ENCODE data around the gene C6orf132. TPM values are rescaled to one million over a fixed set of nuclear protein-coding genes. Genes with fewer than 3 reads are reported as not detected.

The C6orf132 gene
- total and polyA plus RNA-seq, 2 of the 8 experiments (the other 6 are each of a cell fraction or from before 2014, with no cell fraction given): 31.5 to 64.0 TPM

GRCh38 chr6:42125663-42126062 lies 16.8 kb downstream of the C6orf132 start (continued):
- TF ChIP-seq TEAD4 (IDR thresholded peaks at IDR 0.05; ENCODE audit: low read depth, low read length) (no peak), EP300 (IDR thresholded peaks at IDR 0.05; ENCODE audit: borderline replicate concordance in 1 of 2, low read depth in 2 of 2, low read length in 2 of 2) (no peak)
- TF ChIP-seq, protein P1, sequence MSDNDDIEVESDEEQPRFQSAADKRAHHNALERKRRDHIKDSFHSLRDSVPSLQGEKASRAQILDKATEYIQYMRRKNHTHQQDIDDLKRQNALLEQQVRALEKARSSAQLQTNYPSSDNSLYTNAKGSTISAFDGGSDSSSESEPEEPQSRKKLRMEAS (IDR thresholded peaks at IDR 0.05): no peak

All from H1 (cell line).